ENCODE results near the gene PARVB. TPM values are rescaled to one million over a fixed set of nuclear protein-coding genes. Genes with fewer than 3 reads are reported as not detected.

The PARVB gene
- 77.0 and 80.2 TPM in 2 replicates for total RNA-seq

GRCh38 chr22:44024288-44024921 is at the start of gene PARVB:
TSS of gene PARVB (plus strand) at chr22:44024302. CDS start at chr22:44024340, 38 bp downstream.

GRCh38 chr22:44180706-44181032 is 156.6 kb downstream of the PARVB start, which contains the start of gene PARVG:
TSS of gene PARVG (plus strand) at chr22:44180925. CDS start at chr22:44183330, 2,405 bp downstream.

Other genes with a start within 250 kb of the PARVB start
- gene EFCAB6, start 212.0 kb upstream of the PARVB start, total RNA-seq = 0.65 and 1.3 TPM in 2 replicates
- gene SULT4A1, start 161.8 kb upstream of the PARVB start, total RNA-seq = 0.65 and 1.3 TPM in 2 replicates
- gene PNPLA5, start 132.3 kb upstream of the PARVB start, total RNA-seq = not detected in 2 replicates
- 0.18 and 1.5 TPM in 2 replicates for gene PNPLA3, start 100.5 kb upstream of the PARVB start, total RNA-seq
- 42.8 and 42.9 TPM in 2 replicates for gene SAMM50, start 68.9 kb upstream of the PARVB start, total RNA-seq
- gene PARVG, start 156.6 kb downstream of the PARVB start, total RNA-seq = not detected in 2 replicates